GM21786 (cell line): ENCODE measurements around the gene CLTC.

Experiments
- ATAC-seq: cut with Tn5 transposase; IDR thresholded peaks from one replicate; pipeline ENCODE4 v1.9.1; 2021; ENCODE audit not compliant: unreplicated experiment

The CLTC gene

GRCh38 chr17:59723041-59723440 lies 103.3 kb downstream of the CLTC start:
- ATAC-seq = no peak

- ATAC-seq = no peak
Observed at GRCh38 chr17:59723607-59724006, 103.9 kb downstream of the CLTC start.

- no peak for ATAC-seq
Observed at GRCh38 chr17:59725691-59726090, 106.0 kb downstream of the CLTC start.

- no peak for ATAC-seq
Observed at GRCh38 chr17:59727817-59728533, 108.3 kb downstream of the CLTC start.

GRCh38 chr17:59730268-59730834 lies 110.7 kb downstream of the CLTC start:
- ATAC-seq = no peak

GRCh38 chr17:59733697-59734096 lies 114.0 kb downstream of the CLTC start:
- no peak for ATAC-seq

GRCh38 chr17:59734226-59734625 lies 114.5 kb downstream of the CLTC start:
- ATAC-seq = no peak

GRCh38 chr17:59737324-59737723 lies 117.6 kb downstream of the CLTC start:
- no peak for ATAC-seq

- ATAC-seq = no peak
Observed at GRCh38 chr17:59743842-59744241, 124.1 kb downstream of the CLTC start.

GRCh38 chr17:59745040-59745439 lies 125.3 kb downstream of the CLTC start:
- ATAC-seq = no peak
